Endothelial cell of umbilical vein (primary cell): ENCODE data around the gene PDLIM4.

Experiments used
- EZH2 ChIP-seq: IDR thresholded peaks from 2 replicates; pipeline ENCODE4 v1.6.1; 2012; ENCODE audit warnings: borderline replicate concordance, low read depth, mild to moderate bottlenecking, moderate library complexity, low read length, inconsistent platforms; ENCODE audit not compliant: severe bottlenecking
- FOS ChIP-seq: IDR thresholded peaks from 2 replicates; pipeline ENCODE4 v1.6.1; 2011; ENCODE audit warnings: mild to moderate bottlenecking, low read length, moderate library complexity, borderline replicate concordance; ENCODE audit not compliant: insufficient read depth
- GATA2 ChIP-seq: IDR thresholded peaks from 2 replicates; pipeline ENCODE4 v1.7.0; 2011; ENCODE audit warnings: low read depth, mild to moderate bottlenecking, moderate library complexity, mixed read lengths, low read length; ENCODE audit not compliant: insufficient read length, insufficient read depth
- JUN ChIP-seq: IDR thresholded peaks from 2 replicates; pipeline ENCODE4 v1.6.1; 2011; ENCODE audit warnings: borderline replicate concordance, low read depth; ENCODE audit not compliant: insufficient read length, insufficient read depth
- MYC ChIP-seq: IDR thresholded peaks from one replicate; pipeline ENCODE4 v1.6.1; 2011; ENCODE audit warnings: mild to moderate bottlenecking, low read depth, low read length
- POLR2A ChIP-seq: IDR thresholded peaks from 2 replicates; pipeline ENCODE4 v1.6.1; 2012; ENCODE audit warnings: low read depth, mild to moderate bottlenecking, control low read depth, low read length
- POLR2AphosphoS5 ChIP-seq: IDR thresholded peaks from 2 replicates; pipeline ENCODE4 v1.6.1; 2012; ENCODE audit warnings: low read depth, mild to moderate bottlenecking, control low read depth, low read length, moderate library complexity; ENCODE audit not compliant: insufficient read depth
- TF ChIP-seq, protein P1 (sequence below), 2 donors: IDR thresholded peaks; 1 replicate in 1 of 2; 2 replicates in 1 of 2; pipeline ENCODE4 v1.5.1; 2011; ENCODE audit warnings: low read length in 2 of 2, mild to moderate bottlenecking in 2 of 2, moderate library complexity in 2 of 2, control low read depth in 1 of 2, inconsistent platforms in 1 of 2, low read depth in 1 of 2; ENCODE audit not compliant: insufficient read depth in 1 of 2; ENCODE audit errors: extremely low read depth in 1 of 2
- TF ChIP-seq, protein P2 (sequence below): IDR thresholded peaks from 2 replicates; pipeline ENCODE4 v1.6.1; 2011; ENCODE audit not compliant: insufficient read depth, insufficient read length

DNA sequence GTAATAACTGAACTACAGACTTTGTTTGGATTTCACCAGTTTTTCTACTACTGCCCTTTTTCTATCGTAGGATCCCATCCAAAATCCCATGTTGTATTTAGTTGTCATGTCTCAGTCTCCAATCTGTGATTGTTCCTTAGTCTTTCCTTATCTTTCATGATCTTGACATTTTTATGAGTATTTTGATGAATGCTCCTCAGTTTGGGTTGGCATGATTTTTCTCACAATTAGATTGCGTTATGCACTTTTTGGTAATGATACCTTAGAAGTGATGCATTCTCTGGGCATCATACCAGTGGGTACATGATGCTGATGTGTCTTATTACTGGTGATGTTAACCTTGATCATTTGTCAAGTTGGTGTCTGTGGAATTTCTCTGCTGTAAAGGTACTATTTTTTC, 42.4 kb downstream of the PDLIM4 start:
- TF ChIP-seq, protein P1, sequence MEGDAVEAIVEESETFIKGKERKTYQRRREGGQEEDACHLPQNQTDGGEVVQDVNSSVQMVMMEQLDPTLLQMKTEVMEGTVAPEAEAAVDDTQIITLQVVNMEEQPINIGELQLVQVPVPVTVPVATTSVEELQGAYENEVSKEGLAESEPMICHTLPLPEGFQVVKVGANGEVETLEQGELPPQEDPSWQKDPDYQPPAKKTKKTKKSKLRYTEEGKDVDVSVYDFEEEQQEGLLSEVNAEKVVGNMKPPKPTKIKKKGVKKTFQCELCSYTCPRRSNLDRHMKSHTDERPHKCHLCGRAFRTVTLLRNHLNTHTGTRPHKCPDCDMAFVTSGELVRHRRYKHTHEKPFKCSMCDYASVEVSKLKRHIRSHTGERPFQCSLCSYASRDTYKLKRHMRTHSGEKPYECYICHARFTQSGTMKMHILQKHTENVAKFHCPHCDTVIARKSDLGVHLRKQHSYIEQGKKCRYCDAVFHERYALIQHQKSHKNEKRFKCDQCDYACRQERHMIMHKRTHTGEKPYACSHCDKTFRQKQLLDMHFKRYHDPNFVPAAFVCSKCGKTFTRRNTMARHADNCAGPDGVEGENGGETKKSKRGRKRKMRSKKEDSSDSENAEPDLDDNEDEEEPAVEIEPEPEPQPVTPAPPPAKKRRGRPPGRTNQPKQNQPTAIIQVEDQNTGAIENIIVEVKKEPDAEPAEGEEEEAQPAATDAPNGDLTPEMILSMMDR (IDR thresholded peaks at IDR 0.05; ENCODE audit: extremely low read depth in 1 of 2, insufficient read depth in 1 of 2, low read depth in 1 of 2, low read length in 2 of 2): no peak
- TF ChIP-seq EZH2 (no peak), MYC (no peak), POLR2AphosphoS5 (no peak), GATA2 (no peak), POLR2A (no peak), JUN (no peak), FOS (no peak)
- TF ChIP-seq, protein P2, sequence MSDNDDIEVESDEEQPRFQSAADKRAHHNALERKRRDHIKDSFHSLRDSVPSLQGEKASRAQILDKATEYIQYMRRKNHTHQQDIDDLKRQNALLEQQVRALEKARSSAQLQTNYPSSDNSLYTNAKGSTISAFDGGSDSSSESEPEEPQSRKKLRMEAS: no peak
